NCI-H2171 (cell line): ENCODE measurements around the gene SFRP4.
"Not testable (repeated sequence)": the region's sequence is repeated elsewhere in the genome, so short reads cannot be mapped to it uniquely, and the experiment has no call there.

Experiments used
- DNase-seq: peaks from one replicate; lab custom pipeline; 2025; lab: John Stamatoyannopoulos, UW

The SFRP4 gene

GRCh38 chr7:37916673-37917660 lies at the start of gene SFRP4:
Gene SFRP4, minus strand, starts transcription at chr7:37916817. Its CDS starts 280 bp downstream, at chr7:37916537.
- DNase-seq, result peak; percentile 19

- DNase-seq, result no peak
These were observed 47.6 kb upstream of the SFRP4 start for GRCh38 chr7:37964196-37964595.

- DNase-seq, result peak; percentile 67
These were observed 44.6 kb upstream of the SFRP4 start for GRCh38 chr7:37961251-37961650.

GRCh38 chr7:37960483-37960882 lies 43.9 kb upstream of the SFRP4 start:
- DNase-seq, result no peak

GRCh38 chr7:37957221-37957970 lies 40.8 kb upstream of the SFRP4 start:
- no peak for DNase-seq

- no peak for DNase-seq
These were observed 40.2 kb upstream of the SFRP4 start for GRCh38 chr7:37956791-37957190.

GRCh38 chr7:37954217-37954616 lies 37.6 kb upstream of the SFRP4 start:
- not testable (repeated sequence) for DNase-seq

- DNase-seq, result no peak
These were observed 35.6 kb upstream of the SFRP4 start for GRCh38 chr7:37952240-37952639.

GRCh38 chr7:37947941-37948210 lies 31.3 kb upstream of the SFRP4 start:
- DNase-seq, result no peak

GRCh38 chr7:37947138-37947940 lies 30.7 kb upstream of the SFRP4 start:
- DNase-seq, result no peak

GRCh38 chr7:37945336-37945735 lies 28.7 kb upstream of the SFRP4 start:
- DNase-seq, result no peak

GRCh38 chr7:37944737-37945054 lies 28.1 kb upstream of the SFRP4 start:
- DNase-seq, result no peak

GRCh38 chr7:37943905-37944736 lies 27.5 kb upstream of the SFRP4 start:
- DNase-seq, result no peak

- no peak for DNase-seq
These were observed 26.5 kb upstream of the SFRP4 start for GRCh38 chr7:37942934-37943610.

- no peak for DNase-seq
These were observed 16.5 kb upstream of the SFRP4 start for GRCh38 chr7:37933018-37933566.

GRCh38 chr7:37932543-37932942 lies 15.9 kb upstream of the SFRP4 start:
- no peak for DNase-seq

GRCh38 chr7:37930226-37930948 lies 13.8 kb upstream of the SFRP4 start:
- no peak for DNase-seq

GRCh38 chr7:37928878-37929277 lies 12.3 kb upstream of the SFRP4 start:
- no peak for DNase-seq

GRCh38 chr7:37927773-37928444 lies 11.3 kb upstream of the SFRP4 start:
- DNase-seq, result no peak
